ENCODE measurements around the gene SLC22A23. TPM values are rescaled to one million over a fixed set of nuclear protein-coding genes. Genes with fewer than 3 reads are reported as not detected.

The SLC22A23 gene
- total RNA-seq, 1 experiment from 2014 or later, result 5.7 TPM

DNA sequence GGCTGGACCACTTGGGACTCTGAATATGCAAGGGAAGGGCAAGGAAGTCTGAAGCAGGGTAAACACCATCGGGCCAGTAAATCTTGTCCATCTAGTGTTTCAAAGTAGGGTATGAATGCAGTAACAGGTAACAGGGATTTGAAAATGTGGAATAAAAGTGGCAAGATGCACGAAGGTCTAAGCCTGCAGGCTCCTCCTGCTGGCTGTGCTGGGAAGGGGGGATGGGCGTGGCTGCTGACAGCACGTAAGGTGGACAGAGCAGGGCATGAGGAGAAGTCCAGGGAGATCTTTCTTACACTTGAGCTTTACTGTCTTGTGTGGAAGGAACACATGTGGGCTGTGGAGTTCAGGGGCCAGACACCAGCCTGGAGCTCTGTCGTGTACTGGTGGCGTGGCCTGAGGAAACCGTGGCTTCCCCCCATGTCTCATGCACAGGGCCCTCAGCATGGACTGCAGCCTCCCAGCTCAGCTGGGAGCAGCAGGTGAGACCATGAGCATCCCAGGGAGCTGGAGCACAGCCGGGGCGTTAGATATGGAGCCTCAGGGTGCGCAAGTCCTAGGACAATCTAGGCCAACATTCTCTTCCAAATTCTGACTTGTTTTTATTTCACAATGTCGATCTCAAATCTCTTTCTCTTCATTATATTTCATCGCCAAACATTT, 84.5 kb downstream of the SLC22A23 start:
- Histone ChIP-seq H3K27me3 (ENCODE audit: low read length) (no peaks in the 10 kb centered on the region), H3K36me3 (ENCODE audit: low read depth, low read length) (no peaks in the 10 kb centered on the region), H3K4me1 (ENCODE audit: insufficient read depth, low read length) (peaks cover 22% of the 10 kb centered on the region), H4K20me1 (ENCODE audit: low read length) (no peaks in the 10 kb centered on the region), H3K27ac (ENCODE audit: low read length) (no peak overlapping the region), H3K9me3 (ENCODE audit: low read length) (no peaks in the 10 kb centered on the region), H3K9me2 (replicated peaks; ENCODE audit: low read length) (no peaks in the 10 kb centered on the region), H3K79me2 (ENCODE audit: low read length) (no peaks in the 10 kb centered on the region), H2AFZ (ENCODE audit: low read length) (no peak overlapping the region), H3K9ac (ENCODE audit: low read length) (no peak overlapping the region), H3K4me3 (ENCODE audit: low read length) (no peak overlapping the region), H3F3A (ENCODE audit: low read length, unreplicated experiment) (no peaks in the 10 kb centered on the region), H3K4me2 (ENCODE audit: low read length) (no peak overlapping the region)
- DNase-seq (no peak), ATAC-seq (peak; percentile 31; the same call in 1 of the 2 replicates)
- TF ChIP-seq, protein P1, sequence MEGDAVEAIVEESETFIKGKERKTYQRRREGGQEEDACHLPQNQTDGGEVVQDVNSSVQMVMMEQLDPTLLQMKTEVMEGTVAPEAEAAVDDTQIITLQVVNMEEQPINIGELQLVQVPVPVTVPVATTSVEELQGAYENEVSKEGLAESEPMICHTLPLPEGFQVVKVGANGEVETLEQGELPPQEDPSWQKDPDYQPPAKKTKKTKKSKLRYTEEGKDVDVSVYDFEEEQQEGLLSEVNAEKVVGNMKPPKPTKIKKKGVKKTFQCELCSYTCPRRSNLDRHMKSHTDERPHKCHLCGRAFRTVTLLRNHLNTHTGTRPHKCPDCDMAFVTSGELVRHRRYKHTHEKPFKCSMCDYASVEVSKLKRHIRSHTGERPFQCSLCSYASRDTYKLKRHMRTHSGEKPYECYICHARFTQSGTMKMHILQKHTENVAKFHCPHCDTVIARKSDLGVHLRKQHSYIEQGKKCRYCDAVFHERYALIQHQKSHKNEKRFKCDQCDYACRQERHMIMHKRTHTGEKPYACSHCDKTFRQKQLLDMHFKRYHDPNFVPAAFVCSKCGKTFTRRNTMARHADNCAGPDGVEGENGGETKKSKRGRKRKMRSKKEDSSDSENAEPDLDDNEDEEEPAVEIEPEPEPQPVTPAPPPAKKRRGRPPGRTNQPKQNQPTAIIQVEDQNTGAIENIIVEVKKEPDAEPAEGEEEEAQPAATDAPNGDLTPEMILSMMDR (conservative IDR thresholded peaks at IDR 0.05; ENCODE audit: low read depth, low read length), result peak; percentile 43; the same call in 1 of the 2 replicates
- TF ChIP-seq EZH2phosphoT487 (IDR thresholded peaks at IDR 0.05; ENCODE audit: borderline replicate concordance, low read length), result no peak
- intact Hi-C loops (cut with micrococcal nuclease), result no loop called here
- ChIA-PET POLR2A (ENCODE audit: unreplicated experiment) (interaction anchor here (0.5 kb wide), 1 partner anchor 14 kb away, joined by 3 read pairs; no protein-coding TSS in a partner anchor), CTCF (no interaction called here)
- no TSS peak for BruUV-seq (replicated peaks)

DNA sequence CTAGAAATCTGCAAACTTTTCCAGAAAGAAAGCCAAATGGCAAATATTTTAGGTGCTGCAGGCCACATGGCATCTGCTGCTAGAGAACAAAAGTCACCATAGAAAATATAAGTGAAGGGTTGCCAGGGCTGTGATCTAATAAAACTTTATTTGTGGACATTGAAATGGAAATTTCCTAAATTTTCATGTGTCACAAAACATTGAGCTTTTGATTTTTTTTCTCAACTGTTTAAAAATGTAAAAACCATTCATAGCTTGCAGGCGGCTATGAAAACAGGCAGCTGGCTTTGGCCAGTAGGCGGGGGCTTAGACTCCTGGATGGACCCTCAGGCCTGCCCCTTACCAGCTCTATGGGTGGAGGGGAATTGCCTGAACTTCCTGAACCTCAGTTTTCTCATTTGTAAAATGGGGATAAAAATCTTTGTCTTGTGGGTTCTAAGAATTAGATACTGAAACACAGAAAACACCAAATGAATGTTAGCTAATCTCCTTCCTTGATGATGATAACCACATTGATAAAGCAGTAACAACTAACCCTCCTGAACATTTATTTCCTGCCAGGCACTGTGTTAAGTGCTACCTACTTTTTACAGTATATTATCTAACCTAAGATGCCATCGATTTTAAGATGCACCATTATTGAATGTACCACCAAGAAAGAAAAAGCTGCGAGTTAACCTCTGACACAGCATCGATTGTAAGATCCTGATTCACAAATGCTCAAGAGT, 85.5 kb downstream of the SLC22A23 start:
- TF ChIP-seq EZH2phosphoT487 (IDR thresholded peaks at IDR 0.05; ENCODE audit: borderline replicate concordance, low read length) (no peak), EZH2 (IDR thresholded peaks at IDR 0.05; ENCODE audit: low read length, unreplicated experiment) (no peak)
- TF ChIP-seq, protein P1 (conservative IDR thresholded peaks at IDR 0.05; ENCODE audit: low read depth, low read length), result no peak
- H3K9me2 ChIP-seq (replicated peaks; ENCODE audit: low read length), result no peaks in the 10 kb centered on the region
- peak overlapping the region; percentile 54 for H3K27ac ChIP-seq (ENCODE audit: low read length)
- no peaks in the 10 kb centered on the region for H4K20me1 ChIP-seq (ENCODE audit: low read length)
- DNase-seq (no peak), ATAC-seq (peak; percentile 32; the same call in 1 of the 2 replicates)
- intact Hi-C loops (cut with micrococcal nuclease), result no loop called here
- H3K9ac ChIP-seq (ENCODE audit: low read length), result peak overlapping the region; percentile 2; the same call in 1 of the 2 replicates
- no peaks in the 10 kb centered on the region for H3K36me3 ChIP-seq (ENCODE audit: low read depth, low read length)
- H3K27me3 ChIP-seq (ENCODE audit: low read length), result no peaks in the 10 kb centered on the region
- H3K9me3 ChIP-seq (ENCODE audit: low read length), result no peaks in the 10 kb centered on the region
- POLR2A ChIA-PET (ENCODE audit: unreplicated experiment), result interaction anchor here (0.6 to 0.7 kb wide), 2 partner anchors 11 to 67 kb away, joined by 3 to 4 read pairs; no protein-coding TSS in a partner anchor
- H3K4me2 ChIP-seq (ENCODE audit: low read length), result no peak overlapping the region
- H3K4me3 ChIP-seq (ENCODE audit: low read length), result no peak overlapping the region
- no peak overlapping the region for H2AFZ ChIP-seq (ENCODE audit: low read length)
- H3K79me2 ChIP-seq (ENCODE audit: low read length), result no peaks in the 10 kb centered on the region
- no peaks in the 10 kb centered on the region for H3F3A ChIP-seq (ENCODE audit: low read length, unreplicated experiment)
- CTCF ChIA-PET, result no interaction called here
- peaks cover 13% of the 10 kb centered on the region for H3K4me1 ChIP-seq (ENCODE audit: insufficient read depth, low read length)
- no TSS peak for BruUV-seq (replicated peaks)

Data from PC-3 (cell line).